ENCODE measurements around the gene PCYT2.

PCYT2 gene

GRCh38 chr17:81891303-81891552 is 20.0 kb downstream of the PCYT2 start:
- DNase-seq (ENCODE audit: low read depth in 2 of 2) = no peak
- H3K4me3 ChIP-seq (replicated peaks in 1 of 2; ENCODE audit: low read depth in 2 of 2, low read length in 2 of 2) = peak overlapping the region; percentile 79 to 82
- no peak for TF ChIP-seq CTCF (IDR thresholded peaks at IDR 0.05; ENCODE audit: low read depth, low read length)

GRCh38 chr17:81890447-81891302 is 20.5 kb downstream of the PCYT2 start:
- DNase-seq (ENCODE audit: low read depth in 2 of 2) = no peak
- peak overlapping the region; percentile 79 to 82 for H3K4me3 ChIP-seq (replicated peaks in 1 of 2; ENCODE audit: low read depth in 2 of 2, low read length in 2 of 2)
- no peak for TF ChIP-seq CTCF (IDR thresholded peaks at IDR 0.05; ENCODE audit: low read depth, low read length)

GRCh38 chr17:81889602-81890001 is 21.6 kb downstream of the PCYT2 start:
- no peak for TF ChIP-seq CTCF (IDR thresholded peaks at IDR 0.05; ENCODE audit: low read depth, low read length)
- no peak overlapping the region for H3K4me3 ChIP-seq (replicated peaks in 1 of 2; ENCODE audit: low read depth in 2 of 2, low read length in 2 of 2)
- no peak for DNase-seq (ENCODE audit: low read depth in 2 of 2)

- no peak for DNase-seq (ENCODE audit: low read depth in 2 of 2)
- TF ChIP-seq CTCF (IDR thresholded peaks at IDR 0.05; ENCODE audit: low read depth, low read length) = no peak
- H3K4me3 ChIP-seq (replicated peaks in 1 of 2; ENCODE audit: low read depth in 2 of 2, low read length in 2 of 2) = no peak overlapping the region
Measured at GRCh38 chr17:81888988-81889595, 22.1 kb downstream of the PCYT2 start.

GRCh38 chr17:81888105-81888987 is 22.9 kb downstream of the PCYT2 start:
- TF ChIP-seq CTCF (IDR thresholded peaks at IDR 0.05; ENCODE audit: low read depth, low read length) = no peak
- no peak overlapping the region for H3K4me3 ChIP-seq (replicated peaks in 1 of 2; ENCODE audit: low read depth in 2 of 2, low read length in 2 of 2)
- no peak for DNase-seq (ENCODE audit: low read depth in 2 of 2)

- no peak overlapping the region for H3K4me3 ChIP-seq (replicated peaks in 1 of 2; ENCODE audit: low read depth in 2 of 2, low read length in 2 of 2)
- peak in 1 of 2 donors; percentile 32 for DNase-seq (ENCODE audit: low read depth in 2 of 2)
- TF ChIP-seq CTCF (IDR thresholded peaks at IDR 0.05; ENCODE audit: low read depth, low read length) = no peak
Measured at GRCh38 chr17:81885869-81886548, 25.2 kb downstream of the PCYT2 start.
